Endothelial cell (in vitro differentiated cells): Measurements from ENCODE around the gene FOXL3. TPM values are rescaled to one million over a fixed set of nuclear protein-coding genes. Genes with fewer than 3 reads are reported as not detected.

Experiments used
- DNase-seq: peaks from one replicate; pipeline ENCODE4 v3.0.0; 2021; ENCODE audit warnings: low spot score
- H3K27ac Mint-ChIP-seq: one replicate; pipeline ENCODE4 v1.8.0; 2021; ENCODE audit warnings: mixed read lengths, inconsistent platforms; ENCODE audit not compliant: unreplicated experiment
- H3K27me3 Mint-ChIP-seq: one replicate; pipeline ENCODE4 v1.8.0; 2021; ENCODE audit warnings: mild to moderate bottlenecking, moderate library complexity, mixed read lengths, inconsistent platforms; ENCODE audit not compliant: unreplicated experiment
- H3K36me3 Mint-ChIP-seq: one replicate; pipeline ENCODE4 v1.8.0; 2021; ENCODE audit warnings: mild to moderate bottlenecking, low read depth, mixed read lengths, inconsistent platforms; ENCODE audit not compliant: unreplicated experiment
- H3K4me1 Mint-ChIP-seq: one replicate; pipeline ENCODE4 v1.8.0; 2021; ENCODE audit warnings: mild to moderate bottlenecking, mixed read lengths, inconsistent platforms; ENCODE audit not compliant: unreplicated experiment
- H3K4me3 Mint-ChIP-seq: one replicate; pipeline ENCODE4 v1.8.0; 2021; ENCODE audit warnings: mild to moderate bottlenecking, mixed read lengths, inconsistent platforms; ENCODE audit not compliant: unreplicated experiment
- H3K9me3 Mint-ChIP-seq: one replicate; pipeline ENCODE4 v1.8.0; 2021; ENCODE audit warnings: mixed read lengths, inconsistent platforms; ENCODE audit not compliant: unreplicated experiment
- CTCF ChIP-seq: fragments of 200-600 bp; sonication (generic); IDR thresholded peaks from one replicate; pipeline ENCODE4 v1.5.0; 2021; ENCODE audit warnings: antibody characterized with exemption; ENCODE audit not compliant: unreplicated experiment
- total RNA-seq: library from RNA; stranded (reverse); fragmentation: NEBNext Ultra II Directional; extraction: Animal tissue kit (Norgen Biotek cat#: 25700); gene quantifications from one replicate; pipeline ENCODE4 v1.2.1, GENCODE V29; 2021; ENCODE audit not compliant: unreplicated experiment

Gene FOXL3
- total RNA-seq, 1 donor from 2014 or later: not detected

- H3K36me3 Mint-ChIP-seq: peaks cover 24% of the 10 kb centered on the region
- peaks cover 33% of the 10 kb centered on the region for H3K9me3 Mint-ChIP-seq
- H3K4me3 Mint-ChIP-seq: no peak overlapping the region
- H3K27me3 Mint-ChIP-seq: peaks cover 17% of the 10 kb centered on the region
- H3K4me1 Mint-ChIP-seq: no peaks in the 10 kb centered on the region
- H3K27ac Mint-ChIP-seq: no peak overlapping the region
- TF ChIP-seq CTCF: no peak
- DNase-seq: no peak
Measured at GRCh38 chr7:271266-272107, 18.5 kb upstream of the FOXL3 start.

DNA sequence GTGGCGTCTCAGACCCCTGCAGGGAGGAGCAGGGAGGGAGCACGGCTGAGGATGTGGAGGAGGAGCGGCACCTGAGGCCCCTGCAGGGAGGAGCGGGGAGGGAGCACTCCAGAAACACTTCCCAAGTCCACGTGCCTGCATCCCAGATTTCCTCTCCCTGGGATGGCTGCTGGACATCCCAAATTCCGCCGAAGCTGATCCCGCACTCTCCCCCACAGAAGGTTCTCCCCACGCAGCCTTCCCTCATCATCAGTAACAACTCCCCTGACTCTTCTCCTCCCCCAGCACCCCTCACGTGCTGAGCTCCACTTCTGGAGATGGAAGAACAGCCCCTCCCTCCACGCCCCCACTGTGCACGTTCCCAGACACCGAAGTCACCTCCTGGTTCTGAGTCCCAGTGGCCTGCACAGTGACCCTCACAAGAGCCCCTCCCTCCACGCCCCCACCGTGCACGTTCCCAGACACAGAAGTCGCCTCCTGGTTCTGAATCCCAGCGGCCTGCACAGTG, 17.8 kb upstream of the FOXL3 start:
- no peak for DNase-seq
- H3K4me3 Mint-ChIP-seq: no peak overlapping the region
- H3K4me1 Mint-ChIP-seq: no peaks in the 10 kb centered on the region
- peaks cover 33% of the 10 kb centered on the region for H3K9me3 Mint-ChIP-seq
- H3K27me3 Mint-ChIP-seq: peaks cover 17% of the 10 kb centered on the region
- no peak for TF ChIP-seq CTCF
- H3K27ac Mint-ChIP-seq: no peak overlapping the region
- H3K36me3 Mint-ChIP-seq: peaks cover 24% of the 10 kb centered on the region

- Mint-ChIP-seq H3K36me3 (peaks cover 22% of the 10 kb centered on the region), H3K27ac (no peak overlapping the region), H3K9me3 (peaks cover 32% of the 10 kb centered on the region), H3K4me1 (no peaks in the 10 kb centered on the region), H3K4me3 (peak overlapping the region; percentile 62), H3K27me3 (peaks cover 15% of the 10 kb centered on the region)
- DNase-seq: no peak
- TF ChIP-seq CTCF: no peak
Measured at GRCh38 chr7:272631-273030, 17.3 kb upstream of the FOXL3 start.

DNA sequence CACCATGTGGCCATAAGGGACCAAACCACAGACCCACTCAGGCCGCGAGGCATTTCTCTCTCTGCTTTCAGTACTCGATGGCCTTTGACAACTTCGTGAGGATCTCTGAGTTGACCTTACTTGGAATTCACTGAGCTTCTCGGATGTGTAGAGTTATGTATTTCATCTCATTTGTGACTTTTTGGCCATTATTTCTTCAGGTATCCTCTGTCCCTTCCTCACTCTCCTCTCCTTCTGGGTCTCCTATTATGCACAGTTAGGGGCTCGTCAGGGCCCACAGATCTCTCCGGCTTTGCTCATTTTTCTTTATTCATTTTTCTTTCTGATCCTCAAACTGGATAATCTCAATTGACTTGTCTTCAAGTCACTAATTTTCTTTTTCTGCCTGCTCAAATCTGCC, 16.6 kb upstream of the FOXL3 start:
- H3K27ac Mint-ChIP-seq: no peak overlapping the region
- H3K27me3 Mint-ChIP-seq: peaks cover 10% of the 10 kb centered on the region
- H3K9me3 Mint-ChIP-seq: peaks cover 25% of the 10 kb centered on the region
- TF ChIP-seq CTCF: no peak
- H3K36me3 Mint-ChIP-seq: peaks cover 15% of the 10 kb centered on the region
- H3K4me3 Mint-ChIP-seq: peak overlapping the region; percentile 4
- no peak for DNase-seq
- H3K4me1 Mint-ChIP-seq: no peaks in the 10 kb centered on the region

DNA sequence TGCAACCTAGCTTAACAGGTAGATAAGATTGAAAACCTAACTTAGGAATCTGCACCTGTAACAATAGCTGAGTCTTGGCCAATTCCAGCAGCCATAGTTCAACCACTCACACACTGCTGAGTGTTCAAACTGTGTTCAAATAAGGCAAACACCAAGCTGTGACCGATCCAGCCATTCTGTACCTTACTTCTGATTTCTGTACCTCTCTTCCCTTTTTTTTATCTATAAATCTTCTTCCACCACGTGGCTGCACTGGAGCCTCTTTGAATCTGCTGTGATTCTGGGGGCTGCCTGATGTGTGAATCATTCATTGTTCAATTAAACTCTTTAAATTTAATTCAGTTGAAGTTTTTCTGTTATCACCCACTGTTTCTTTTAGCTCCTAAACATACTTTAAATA, 15.7 kb upstream of the FOXL3 start:
- Mint-ChIP-seq H3K27ac (no peak overlapping the region), H3K4me1 (no peaks in the 10 kb centered on the region), H3K36me3 (peaks cover 13% of the 10 kb centered on the region), H3K27me3 (peaks cover 8% of the 10 kb centered on the region), H3K4me3 (no peak overlapping the region), H3K9me3 (peaks cover 23% of the 10 kb centered on the region)
- TF ChIP-seq CTCF: no peak
- DNase-seq: no peak
